H1 (cell line): ENCODE data around the gene ZNF738. TPM values are rescaled to one million over a fixed set of nuclear protein-coding genes. Genes with fewer than 3 reads are reported as not detected.

ENCODE experiments used
- CTCF ChIA-PET: fragments of 300-600 bp; sonication (Branson Sonifier 250); formaldehyde crosslinking; loops from one replicate; lab custom pipeline; 2021; ENCODE audit not compliant: partially characterized antibody; lab: Charles Lee
- POLR2A ChIA-PET: fragments of 300-600 bp; sonication (Branson Sonifier 250); formaldehyde crosslinking; loops from one replicate; lab custom pipeline; 2021; ENCODE audit warnings: inconsistent platforms; ENCODE audit not compliant: partially characterized antibody; lab: Charles Lee
- DNase-seq, 2 experiments: peaks; one replicate each; pipeline versions ENCODE4 v3.0.0 to v3.0.0-alpha.2; 2010 to 2022; ENCODE audit warnings: low spot score in 2 of 2, low read depth in 1 of 2, mixed read lengths in 1 of 2
- FAIRE-seq: peaks from 2 replicates; lab custom pipeline; 2011; peaks lifted over from hg19 to GRCh38; lab: Jason Lieb, UNC
- H2AFZ ChIP-seq: 2 replicates; pipeline ENCODE4 v1.8.1; 2012; ENCODE audit warnings: low read length, inconsistent platforms
- H2AK5ac ChIP-seq: 2 replicates; pipeline ENCODE4 v1.6.1; 2013; ENCODE audit warnings: low read depth, low read length
- H2BK120ac ChIP-seq: replicated peaks from 2 replicates; pipeline ENCODE3; 2013; ENCODE audit warnings: low read depth, low read length, inconsistent platforms
- H2BK12ac ChIP-seq: 2 replicates; pipeline ENCODE4 v1.6.1; 2013; ENCODE audit warnings: low read depth, low read length
- H2BK15ac ChIP-seq: 2 replicates; pipeline ENCODE4 v1.6.1; 2013; ENCODE audit warnings: low read length
- H2BK20ac ChIP-seq: 2 replicates; pipeline ENCODE4 v1.6.1; 2013; ENCODE audit warnings: low read length
- H2BK5ac ChIP-seq: 2 replicates; pipeline ENCODE4 v1.6.1; 2013; ENCODE audit warnings: low read depth, low read length
- H3K14ac ChIP-seq: 2 replicates; pipeline ENCODE4 v1.6.1; 2013; ENCODE audit warnings: inconsistent platforms; ENCODE audit not compliant: insufficient read length
- H3K18ac ChIP-seq: 2 replicates; pipeline ENCODE4 v1.6.1; 2013; ENCODE audit warnings: low read length; ENCODE audit errors: extremely low read depth
- H3K23ac ChIP-seq: 2 replicates; pipeline ENCODE4 v1.6.1; 2013; ENCODE audit warnings: inconsistent platforms; ENCODE audit not compliant: insufficient read length
- H3K23me2 ChIP-seq: 2 replicates; pipeline ENCODE4 v1.6.1; 2013; ENCODE audit warnings: low read depth, low read length
- H3K27ac ChIP-seq: 2 replicates; pipeline ENCODE4 v1.6.1; 2011; ENCODE audit warnings: low read depth, low read length, inconsistent platforms
- H3K27me3 ChIP-seq, 4 experiments: replicated peaks in 1 of 4; 1 replicate in 1 of 4; 2 replicates in 3 of 4; pipeline versions ENCODE4 v1.6.1 to v1.8.1; 2011 to 2013; ENCODE audit warnings: low read length in 3 of 4, mild to moderate bottlenecking in 3 of 4, inconsistent platforms in 2 of 4, mixed read lengths in 2 of 4, moderate library complexity in 1 of 4; ENCODE audit not compliant: control insufficient read depth in 3 of 4, insufficient read depth in 3 of 4; ENCODE audit errors: extremely low read depth in 1 of 4
- H3K36me3 ChIP-seq, 4 experiments: 2 replicates each; pipeline versions ENCODE4 v1.6.1 to v1.8.1; 2011 to 2013; ENCODE audit warnings: mild to moderate bottlenecking in 4 of 4, low read length in 3 of 4, moderate library complexity in 2 of 4, control low read depth in 1 of 4, inconsistent platforms in 1 of 4; ENCODE audit not compliant: insufficient read depth in 4 of 4, control insufficient read depth in 2 of 4
- H3K4ac ChIP-seq: replicated peaks from 2 replicates; pipeline ENCODE3; 2013; ENCODE audit warnings: low read length, low read depth, mixed read lengths, inconsistent platforms; ENCODE audit not compliant: insufficient read length
- H3K4me1 ChIP-seq, 4 experiments: replicated peaks in 1 of 4; 1 replicate in 1 of 4; 2 replicates in 3 of 4; pipeline versions ENCODE4 v1.6.1 to v1.8.1; 2011 to 2013; ENCODE audit warnings: low read length in 3 of 4, inconsistent platforms in 2 of 4, mixed read lengths in 1 of 4; ENCODE audit not compliant: insufficient read depth in 4 of 4, control insufficient read depth in 3 of 4
- H3K4me2 ChIP-seq, 2 experiments: 2 replicates each; pipeline versions ENCODE4 v1.6.1 to v1.8.1; 2011 to 2013; ENCODE audit warnings: low read depth in 2 of 2, low read length in 2 of 2, control low read depth in 1 of 2, inconsistent platforms in 1 of 2, mild to moderate bottlenecking in 1 of 2; ENCODE audit not compliant: insufficient read depth in 1 of 2
- H3K4me3 ChIP-seq, 4 experiments: fragments of 200-600, 300-600 bp in 1 of 4; sonication (generic), shearing (Covaris generic), sonication (Bioruptor Twin) in 1 of 4; 2 replicates each; pipeline versions ENCODE4 v1.5.1 to v1.8.1; 2011 to 2016; ENCODE audit warnings: low read length in 4 of 4, low read depth in 3 of 4, control low read depth in 2 of 4, inconsistent platforms in 2 of 4, mild to moderate bottlenecking in 2 of 4, mixed read lengths in 1 of 4, moderate library complexity in 1 of 4; ENCODE audit not compliant: insufficient read depth in 2 of 4; ENCODE audit errors: extremely low read depth in 1 of 4
- H3K56ac ChIP-seq: replicated peaks from 2 replicates; pipeline ENCODE3; 2013; ENCODE audit warnings: low read depth, mild to moderate bottlenecking, mixed read lengths, low read length, inconsistent platforms; ENCODE audit not compliant: insufficient read length
- H3K79me1 ChIP-seq: 2 replicates; pipeline ENCODE4 v1.6.1; 2013; ENCODE audit warnings: low read depth, low read length, control low read depth
- H3K79me2 ChIP-seq, 2 experiments: 2 replicates each; pipeline versions ENCODE4 v1.6.1 to v1.8.1; 2012 to 2013; ENCODE audit warnings: low read length in 2 of 2, mild to moderate bottlenecking in 2 of 2, inconsistent platforms in 1 of 2; ENCODE audit not compliant: insufficient read depth in 2 of 2, control insufficient read depth in 1 of 2
- H3K9ac ChIP-seq, 4 experiments: replicated peaks in 1 of 4; 1 replicate in 1 of 4; 2 replicates in 3 of 4; pipeline versions ENCODE4 v1.6.1 to v1.8.1; 2011 to 2013; ENCODE audit warnings: low read depth in 3 of 4, low read length in 3 of 4, control low read depth in 2 of 4, mild to moderate bottlenecking in 2 of 4, moderate library complexity in 2 of 4, inconsistent platforms in 1 of 4; ENCODE audit errors: extremely low read depth in 1 of 4
- H3K9me3 ChIP-seq, 2 experiments: 2 replicates each; pipeline versions ENCODE4 v1.6.1 to v1.8.1; 2012 to 2013; ENCODE audit warnings: mild to moderate bottlenecking in 2 of 2, moderate library complexity in 2 of 2, control low read depth in 1 of 2, inconsistent platforms in 1 of 2, low read depth in 1 of 2, low read length in 1 of 2, mixed read lengths in 1 of 2; ENCODE audit not compliant: insufficient read depth in 2 of 2
- H4K20me1 ChIP-seq, 2 experiments: replicated peaks in 1 of 2; 2 replicates each; pipeline versions ENCODE3 to v1.8.1; 2011 to 2013; ENCODE audit warnings: inconsistent platforms in 2 of 2, low read length in 2 of 2, mild to moderate bottlenecking in 1 of 2; ENCODE audit not compliant: insufficient read depth in 2 of 2, control insufficient read depth in 1 of 2
- H4K5ac ChIP-seq: 2 replicates; pipeline ENCODE4 v1.6.1; 2013; ENCODE audit warnings: low read length, low read depth, mixed read lengths, inconsistent platforms; ENCODE audit not compliant: insufficient read length
- H4K8ac ChIP-seq: 2 replicates; pipeline ENCODE4 v1.8.0; 2013; ENCODE audit warnings: mild to moderate bottlenecking, moderate library complexity, low read length, inconsistent platforms; ENCODE audit not compliant: insufficient read depth; ENCODE audit errors: extremely low read depth
- H4K91ac ChIP-seq: replicated peaks from 2 replicates; pipeline ENCODE3; 2013; ENCODE audit warnings: low read length, mixed read lengths, inconsistent platforms; ENCODE audit not compliant: insufficient read length
- BCL11A ChIP-seq, 2 experiments: IDR thresholded peaks; one replicate each; pipeline ENCODE4 v1.6.1; 2011; ENCODE audit warnings: low read depth in 2 of 2, low read length in 2 of 2, mild to moderate bottlenecking in 2 of 2
- EP300 ChIP-seq, 2 experiments: IDR thresholded peaks; 1 replicate in 1 of 2; 2 replicates in 1 of 2; pipeline ENCODE4 v1.6.1; 2011 to 2012; ENCODE audit warnings: low read depth in 2 of 2, low read length in 2 of 2, mild to moderate bottlenecking in 2 of 2, borderline replicate concordance in 1 of 2, inconsistent platforms in 1 of 2, moderate library complexity in 1 of 2
- GABPA ChIP-seq: IDR thresholded peaks from 2 replicates; pipeline ENCODE4 v1.6.1; 2011; ENCODE audit warnings: mild to moderate bottlenecking, low read length, moderate library complexity, borderline replicate concordance; ENCODE audit not compliant: insufficient read depth
- KDM1A ChIP-seq: fragments of 200-600, 300-600 bp; sonication (generic); IDR thresholded peaks from 2 replicates; pipeline ENCODE4 v1.7.1; 2016; ENCODE audit warnings: mild to moderate bottlenecking, low read length, borderline replicate concordance
- POLR2A ChIP-seq, 2 experiments: IDR thresholded peaks; 1 replicate in 1 of 2; 2 replicates in 1 of 2; pipeline ENCODE4 v1.6.1; 2011; ENCODE audit warnings: low read depth in 2 of 2, low read length in 2 of 2, mild to moderate bottlenecking in 2 of 2; ENCODE audit errors: control extremely low read depth in 1 of 2
- POLR2AphosphoS5 ChIP-seq: IDR thresholded peaks from 2 replicates; pipeline ENCODE4 v1.6.1; 2011; ENCODE audit warnings: low read depth, low read length
- RBBP5 ChIP-seq: IDR thresholded peaks from 2 replicates; pipeline ENCODE4 v1.7.1; 2012; ENCODE audit warnings: low read depth, mild to moderate bottlenecking, inconsistent platforms, low read length, moderate library complexity, borderline replicate concordance
- ZNF274 ChIP-seq: IDR thresholded peaks from 2 replicates; pipeline ENCODE4 v1.7.0; 2012; ENCODE audit warnings: low read length, borderline replicate concordance; ENCODE audit errors: extremely low read depth
- WGBS, 2 experiments: shearing (Covaris generic) in 1 of 2; methylation state at CpG; one replicate each; pipeline versions ENCODE4 v1.1.6 to v1.1.7; 2013 to 2015; ENCODE audit warnings: low lambda C conversion rate in 2 of 2, mixed read lengths in 2 of 2, inconsistent platforms in 1 of 2, low coverage in 1 of 2, missing lambda C conversion rate in 1 of 2; ENCODE audit not compliant: insufficient replicate concordance in 2 of 2, insufficient coverage in 1 of 2, insufficient read length in 1 of 2; ENCODE audit errors: extremely low coverage in 1 of 2, missing lambda C conversion rate in 1 of 2; 5-methylcytosine and 5-hydroxymethylcytosine counted together
- polyA plus RNA-seq, 7 experiments: library from polyadenylated mRNA; depleted of rRNA in 3 of 7; stranded (reverse) in 5 of 7; unstranded in 2 of 7; fragments of >200 nt in 5 of 7; fragments of 200-250 nt in 2 of 7; gene quantifications; 1 replicate in 5 of 7; 2 replicates in 1 of 7; 4 replicates in 1 of 7; pipeline versions ENCODE4 v1.2.1 to v1.2.3, GENCODE V29; 2011 to 2013; ENCODE audit warnings: missing spikeins in 2 of 7, mixed read lengths in 2 of 7
- total RNA-seq: library from RNA; stranded (reverse); fragmentation: NEBNext Ultra II Directional; extraction: Animal tissue kit (Norgen Biotek cat#: 25700); gene quantifications from 2 replicates; pipeline ENCODE4 v1.2.1, GENCODE V29; 2021
- TF ChIP-seq, protein P1 (sequence below): IDR thresholded peaks from 2 replicates; pipeline ENCODE4 v1.6.1; 2012; ENCODE audit warnings: low read length, inconsistent platforms

ZNF738 gene
- total and polyA plus RNA-seq, 2 of the 8 experiments (the other 6 are each of a cell fraction or from before 2014, with no cell fraction given), result 78.1 to 148 TPM

DNA sequence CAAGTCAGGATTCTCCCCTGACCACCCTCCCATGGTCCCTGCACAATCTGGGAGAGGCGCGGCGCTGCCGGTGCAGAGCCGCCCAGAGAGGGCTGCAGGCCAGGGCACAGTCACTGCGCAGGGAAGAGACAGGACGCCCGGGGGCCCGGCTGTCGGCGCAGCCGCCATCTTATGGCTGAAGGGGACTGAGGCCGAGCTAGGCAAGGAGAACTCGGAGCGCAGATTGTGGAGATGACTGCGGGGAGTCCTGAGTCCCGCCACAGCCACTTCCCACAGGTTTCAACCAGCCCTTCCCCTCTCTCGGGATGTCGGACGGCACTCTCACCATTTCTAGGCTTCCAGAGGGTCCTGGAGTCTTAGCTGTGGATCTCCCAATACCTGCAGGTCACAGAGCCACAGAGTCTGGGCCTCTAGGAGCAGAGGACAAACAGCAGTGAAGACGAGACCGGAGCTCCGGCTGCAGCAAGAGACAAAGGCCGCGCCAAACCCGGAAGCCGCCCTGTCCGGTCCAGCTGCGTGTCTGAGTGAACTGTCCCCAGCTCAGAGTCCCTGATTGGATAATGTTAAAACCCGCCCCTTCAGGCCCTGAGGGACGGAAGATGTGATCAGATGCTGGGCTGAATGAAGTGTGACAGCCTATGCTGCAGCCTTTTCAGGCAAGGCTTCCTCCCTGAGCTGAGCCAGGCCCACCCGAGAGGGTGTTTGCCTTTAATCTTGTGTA, 29.8 kb upstream of the ZNF738 start, which contains the start of gene ZNF708:
Gene ZNF708 (minus strand): TSS at position 526 of the 721 bp plus-strand sequence. CDS start 198 bp downstream, at position 328.
- peak; percentile 92 for FAIRE-seq
- H3K79me1 ChIP-seq, result no peaks in the 10 kb centered on the region; the same call in 1 of the 2 replicates
- TF ChIP-seq POLR2AphosphoS5 (peak; percentile 92), EP300 (IDR thresholded peaks at IDR 0.05; ENCODE audit: borderline replicate concordance in 1 of 2, low read depth in 2 of 2, low read length in 2 of 2) (no peak), POLR2A (IDR thresholded peaks at IDR 0.05; ENCODE audit: control extremely low read depth in 1 of 2, low read depth in 2 of 2, low read length in 2 of 2) (peak; percentile 90 to 99), ZNF274 (no peak), GABPA (peak; percentile 35; the same call in 1 of the 2 replicates), BCL11A (IDR thresholded peaks at IDR 0.05; ENCODE audit: low read depth in 2 of 2, low read length in 2 of 2) (no peak), RBBP5 (0 out of 2 replicates have a peak, but pooled peaks have one; percentile 42), KDM1A (no peak)
- TF ChIP-seq, protein P1, sequence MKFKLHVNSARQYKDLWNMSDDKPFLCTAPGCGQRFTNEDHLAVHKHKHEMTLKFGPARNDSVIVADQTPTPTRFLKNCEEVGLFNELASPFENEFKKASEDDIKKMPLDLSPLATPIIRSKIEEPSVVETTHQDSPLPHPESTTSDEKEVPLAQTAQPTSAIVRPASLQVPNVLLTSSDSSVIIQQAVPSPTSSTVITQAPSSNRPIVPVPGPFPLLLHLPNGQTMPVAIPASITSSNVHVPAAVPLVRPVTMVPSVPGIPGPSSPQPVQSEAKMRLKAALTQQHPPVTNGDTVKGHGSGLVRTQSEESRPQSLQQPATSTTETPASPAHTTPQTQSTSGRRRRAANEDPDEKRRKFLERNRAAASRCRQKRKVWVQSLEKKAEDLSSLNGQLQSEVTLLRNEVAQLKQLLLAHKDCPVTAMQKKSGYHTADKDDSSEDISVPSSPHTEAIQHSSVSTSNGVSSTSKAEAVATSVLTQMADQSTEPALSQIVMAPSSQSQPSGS, result 0 out of 2 replicates have a peak, but pooled peaks have one; percentile 8

More for the DNA sequence above, 29.8 kb upstream of the ZNF738 start, which contains the start of gene ZNF708:
- peak within 1 kb of the TSS; percentile 98 for H3K27ac ChIP-seq
- H3K56ac ChIP-seq, result no peak within 1 kb of the TSS
- peak; percentile 80 to 83 for DNase-seq
- H3K4ac ChIP-seq, result no peak within 1 kb of the TSS
- H3K79me2 ChIP-seq, result peaks cover 0 to 46% of the 10 kb centered on the region in 2 experiments; a peak in 3 of 4 replicates
- H4K91ac ChIP-seq, result no peak within 1 kb of the TSS
- peak within 1 kb of the TSS; percentile 97 for H2BK5ac ChIP-seq
- no peak within 1 kb of the TSS for H2BK20ac ChIP-seq
- no peak within 1 kb of the TSS for H2BK120ac ChIP-seq
- WGBS, 2 experiments, result 1% methylated on average over 32 of the region's 32 CpGs; no CpG with 5 or more reads in 1 of the 2 experiments
- H3K36me3 ChIP-seq, result peaks cover 0 to 20% (median 5%) of the 10 kb centered on the region in 4 experiments; a peak in 5 of 8 replicates
- H3K18ac ChIP-seq, result peak within 1 kb of the TSS; percentile 88
- H3K23me2 ChIP-seq, result no peaks in the 10 kb centered on the region
- CTCF ChIA-PET, result interaction anchor here (1.6 kb wide), 1 partner anchor 154 kb away, joined by 5 read pairs; no protein-coding TSS in a partner anchor
- peak within 1 kb of the TSS; percentile 82 for H4K5ac ChIP-seq
- peak within 1 kb of the TSS; percentile 89 to 98 (median 95) for H3K4me3 ChIP-seq
- H3K9me3 ChIP-seq, result peaks cover 2 to 7% of the 10 kb centered on the region in 2 experiments; a peak in 1 of 4 replicates
- peak within 1 kb of the TSS; percentile 97; the same call in 1 of the 2 replicates for H2AFZ ChIP-seq
- H2BK15ac ChIP-seq, result no peak within 1 kb of the TSS
- H3K4me2 ChIP-seq, result peak within 1 kb of the TSS; percentile 75 to 80
- POLR2A ChIA-PET, result interaction anchor here (0.8 to 3.6 kb wide), 34 partner anchors 9 to 905 kb away, joined by 3 to 37 read pairs (median 4); partner anchors contain the start of genes ZNF429, ZNF43, ZNF493 and ZNF738
- peak within 1 kb of the TSS; percentile 100 for H4K8ac ChIP-seq
- no peak within 1 kb of the TSS for H3K14ac ChIP-seq
- H2AK5ac ChIP-seq, result no peak within 1 kb of the TSS
- H3K23ac ChIP-seq, result no peak within 1 kb of the TSS
- H2BK12ac ChIP-seq, result peak within 1 kb of the TSS; percentile 45; the same call in 1 of the 2 replicates
- peak within 1 kb of the TSS; percentile 86 to 99 (median 96) for H3K9ac ChIP-seq
- no peaks in the 10 kb centered on the region for H3K27me3 ChIP-seq
- no peaks in the 10 kb centered on the region for H4K20me1 ChIP-seq
- H3K4me1 ChIP-seq, result peaks cover 0 to 4% (median 0%) of the 10 kb centered on the region in 4 experiments; a peak in 2 of 7 replicates
